RKO (cell line): Measurements from ENCODE around the gene MED22.
"Not testable (repeated sequence)": the region's sequence is repeated elsewhere in the genome, so short reads cannot be mapped to it uniquely, and the experiment has no call there.

Source experiments
- DNase-seq: peaks from one replicate; pipeline ENCODE4 v3.0.0-alpha.2; 2016; ENCODE audit warnings: low spot score

Gene MED22

GRCh38 chr9:133334888-133335287, 13.0 kb downstream of the MED22 start:
- DNase-seq = not testable (repeated sequence)

GRCh38 chr9:133334161-133334560, 13.8 kb downstream of the MED22 start:
- no peak for DNase-seq

GRCh38 chr9:133333566-133333965, 14.4 kb downstream of the MED22 start:
- DNase-seq = no peak

- no peak for DNase-seq
Observed at GRCh38 chr9:133333011-133333410, 14.9 kb downstream of the MED22 start.

GRCh38 chr9:133332381-133332730, 15.6 kb downstream of the MED22 start:
- DNase-seq = no peak

- DNase-seq = no peak
Observed at GRCh38 chr9:133331641-133332380, 16.1 kb downstream of the MED22 start.

GRCh38 chr9:133331221-133331620, 16.7 kb downstream of the MED22 start:
- DNase-seq = no peak

GRCh38 chr9:133329306-133330156, 18.4 kb downstream of the MED22 start:
- not testable (repeated sequence) for DNase-seq

- no peak for DNase-seq
Observed at GRCh38 chr9:133327834-133328484, 20.0 kb downstream of the MED22 start.

GRCh38 chr9:133327021-133327420, 20.9 kb downstream of the MED22 start:
- not testable (repeated sequence) for DNase-seq

- no peak for DNase-seq
Observed at GRCh38 chr9:133323991-133324703, 23.8 kb downstream of the MED22 start.

- DNase-seq = no peak
Observed at GRCh38 chr9:133323211-133323610, 24.7 kb downstream of the MED22 start.

GRCh38 chr9:133322701-133323100, 25.2 kb downstream of the MED22 start:
- DNase-seq = no peak

- DNase-seq = no peak
Observed at GRCh38 chr9:133321411-133321935, 26.5 kb downstream of the MED22 start.

- DNase-seq = no peak
Observed at GRCh38 chr9:133320421-133320881, 27.5 kb downstream of the MED22 start.

GRCh38 chr9:133317551-133317950, 30.4 kb downstream of the MED22 start:
- DNase-seq = not testable (repeated sequence)

GRCh38 chr9:133315997-133316396, 31.9 kb downstream of the MED22 start:
- no peak for DNase-seq

GRCh38 chr9:133309608-133310007, 38.3 kb downstream of the MED22 start:
- DNase-seq = no peak

GRCh38 chr9:133307301-133307700, 40.6 kb downstream of the MED22 start:
- no peak for DNase-seq

- DNase-seq = no peak
Observed at GRCh38 chr9:133306242-133307204, 41.4 kb downstream of the MED22 start.

- DNase-seq = no peak
Observed at GRCh38 chr9:133305731-133306130, 42.2 kb downstream of the MED22 start.
